NCI-H510A (cell line): ENCODE measurements around the gene SEMA3B.
"Not testable (repeated sequence)": the region's sequence is repeated elsewhere in the genome, so short reads cannot be mapped to it uniquely, and the experiment has no call there.

Source experiments
- DNase-seq: peaks from one replicate; lab custom pipeline; 2025; lab: John Stamatoyannopoulos, UW

Gene SEMA3B

DNA sequence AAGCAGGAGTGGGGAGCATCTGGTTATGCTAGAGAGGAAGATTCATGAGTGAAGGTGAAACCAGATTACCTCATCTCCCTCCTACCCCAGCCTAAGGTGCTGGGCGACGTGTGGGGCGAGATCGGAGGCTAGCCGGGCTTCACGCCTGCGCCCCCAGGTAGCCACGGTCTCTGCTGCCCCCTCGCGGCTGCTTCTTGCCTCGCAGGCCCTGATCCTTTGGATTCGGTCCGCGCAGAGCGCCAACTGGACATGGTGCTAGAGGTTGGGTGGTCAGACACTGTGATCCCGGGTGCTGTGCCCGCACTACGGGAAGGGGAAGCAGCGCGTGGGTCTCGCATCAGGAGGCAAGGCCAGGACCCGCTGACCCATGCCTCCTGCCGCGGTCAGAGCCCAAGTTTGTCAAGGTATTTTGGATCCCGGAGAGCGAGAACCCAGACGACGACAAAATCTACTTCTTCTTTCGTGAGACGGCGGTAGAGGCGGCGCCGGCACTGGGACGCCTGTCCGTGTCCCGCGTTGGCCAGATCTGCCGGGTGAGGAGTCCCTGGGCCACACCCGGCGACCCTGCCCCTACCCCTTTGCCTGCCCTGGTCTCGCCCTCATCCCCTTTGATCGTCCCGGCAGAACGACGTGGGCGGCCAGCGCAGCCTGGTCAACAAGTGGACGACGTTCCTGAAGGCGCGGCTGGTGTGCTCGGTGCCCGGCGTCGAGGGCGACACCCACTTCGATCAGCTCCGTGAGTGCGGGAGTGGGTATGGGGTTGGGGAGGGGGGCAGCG is 4.2 kb downstream of the SEMA3B start:
- DNase-seq = peak; percentile 19

- no peak for DNase-seq
Observed at GRCh38 chr3:50273689-50274065, 4.7 kb downstream of the SEMA3B start.

GRCh38 chr3:50274371-50275104 is 5.6 kb downstream of the SEMA3B start:
- peak; percentile 23 for DNase-seq

DNA sequence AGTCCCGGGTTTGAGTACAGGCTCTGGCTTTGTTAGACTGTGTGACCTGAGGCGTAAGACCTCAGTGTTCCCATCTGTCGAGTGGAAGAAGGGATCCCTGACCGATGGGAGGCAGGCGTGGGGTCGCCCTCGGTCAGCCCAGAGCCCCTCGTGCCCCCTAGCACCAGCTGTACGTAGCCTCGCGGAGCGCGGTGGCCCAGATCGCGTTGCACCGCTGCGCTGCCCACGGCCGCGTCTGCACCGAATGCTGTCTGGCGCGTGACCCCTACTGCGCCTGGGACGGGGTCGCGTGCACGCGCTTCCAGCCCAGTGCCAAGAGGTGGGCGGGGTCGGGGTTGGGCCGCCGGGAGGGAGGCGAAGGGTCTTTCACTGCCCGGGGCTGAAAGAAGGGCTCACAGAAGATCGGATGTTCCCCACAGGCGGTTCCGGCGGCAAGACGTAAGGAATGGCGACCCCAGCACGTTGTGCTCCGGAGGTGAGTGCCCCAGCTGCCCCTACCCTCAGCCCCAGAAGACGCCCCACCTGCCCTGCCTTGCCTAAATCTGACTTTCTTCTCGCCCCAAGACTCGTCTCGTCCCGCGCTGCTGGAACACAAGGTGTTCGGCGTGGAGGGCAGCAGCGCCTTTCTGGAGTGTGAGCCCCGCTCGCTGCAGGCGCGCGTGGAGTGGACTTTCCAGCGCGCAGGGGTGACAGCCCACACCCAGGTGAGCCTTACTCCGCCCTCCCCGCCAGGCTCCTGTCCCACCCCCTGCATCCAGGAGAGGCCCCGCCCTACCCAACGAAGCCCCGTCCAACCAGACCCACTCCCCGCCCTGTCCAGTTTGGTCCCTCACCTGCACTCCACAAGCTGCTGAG is 6.4 kb downstream of the SEMA3B start:
- DNase-seq = no peak

DNA sequence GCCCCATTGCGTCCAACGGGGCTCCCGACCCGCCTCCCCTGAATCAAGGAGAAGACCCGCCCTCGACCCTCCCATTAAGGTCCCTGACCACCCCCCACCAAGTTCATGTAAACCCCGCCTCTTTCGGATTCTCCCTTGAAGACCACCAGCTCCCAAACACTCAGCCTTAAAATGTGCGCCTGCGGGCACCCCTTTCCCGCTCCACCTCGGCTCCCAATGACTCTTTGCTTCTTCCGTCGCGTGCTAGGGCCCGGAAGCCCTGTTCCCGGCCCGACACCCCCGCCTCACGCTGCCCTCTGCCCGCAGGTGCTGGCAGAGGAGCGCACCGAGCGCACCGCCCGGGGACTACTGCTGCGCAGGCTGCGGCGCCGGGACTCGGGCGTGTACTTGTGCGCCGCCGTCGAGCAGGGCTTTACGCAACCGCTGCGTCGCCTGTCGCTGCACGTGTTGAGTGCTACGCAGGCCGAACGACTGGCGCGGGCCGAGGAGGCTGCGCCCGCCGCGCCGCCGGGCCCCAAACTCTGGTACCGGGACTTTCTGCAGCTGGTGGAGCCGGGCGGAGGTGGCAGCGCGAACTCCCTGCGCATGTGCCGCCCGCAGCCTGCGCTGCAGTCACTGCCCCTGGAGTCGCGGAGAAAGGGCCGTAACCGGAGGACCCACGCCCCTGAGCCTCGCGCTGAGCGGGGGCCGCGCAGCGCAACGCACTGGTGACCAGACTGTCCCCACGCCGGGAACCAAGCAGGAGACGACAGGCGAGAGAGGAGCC is 7.2 kb downstream of the SEMA3B start:
- DNase-seq = peak; percentile 52

- no peak for DNase-seq
Observed at GRCh38 chr3:50276762-50277101, 7.8 kb downstream of the SEMA3B start.

DNA sequence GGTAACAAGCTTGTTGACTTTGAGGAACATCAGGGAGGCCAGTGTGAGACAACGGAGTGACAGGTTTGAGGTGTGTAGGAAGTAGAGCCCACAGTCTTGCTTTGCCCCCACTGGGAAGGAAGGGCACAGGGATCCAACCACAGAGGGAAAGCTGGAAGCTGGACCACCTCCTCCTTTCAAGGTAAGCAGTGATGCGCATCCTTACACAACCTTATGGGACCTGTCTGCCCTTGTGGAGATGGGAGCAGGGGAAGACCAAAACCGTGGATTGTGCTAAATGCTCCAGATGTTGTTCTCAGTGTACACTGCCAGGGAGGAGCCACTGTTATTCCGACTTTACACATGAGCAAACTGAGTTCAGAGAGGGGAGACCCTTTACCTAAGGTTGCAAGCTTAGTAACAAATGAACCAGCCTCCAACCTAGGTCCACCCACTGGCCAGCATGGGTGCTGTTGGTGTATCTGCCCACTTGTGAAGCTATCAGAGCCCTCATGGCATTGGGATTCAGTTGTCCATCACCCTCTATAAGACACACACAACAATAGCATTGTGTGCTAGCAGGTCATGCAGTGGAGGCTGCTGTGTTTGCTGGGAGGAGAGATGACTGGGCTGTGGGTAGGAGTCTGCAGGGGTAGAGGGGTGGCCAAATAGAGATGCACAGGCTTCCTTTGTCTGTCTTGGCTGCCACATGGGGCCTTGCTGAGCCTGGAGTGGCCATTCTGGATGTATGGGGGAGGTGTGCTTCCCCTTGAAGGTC is 9.4 kb downstream of the SEMA3B start:
- DNase-seq = no peak

DNA sequence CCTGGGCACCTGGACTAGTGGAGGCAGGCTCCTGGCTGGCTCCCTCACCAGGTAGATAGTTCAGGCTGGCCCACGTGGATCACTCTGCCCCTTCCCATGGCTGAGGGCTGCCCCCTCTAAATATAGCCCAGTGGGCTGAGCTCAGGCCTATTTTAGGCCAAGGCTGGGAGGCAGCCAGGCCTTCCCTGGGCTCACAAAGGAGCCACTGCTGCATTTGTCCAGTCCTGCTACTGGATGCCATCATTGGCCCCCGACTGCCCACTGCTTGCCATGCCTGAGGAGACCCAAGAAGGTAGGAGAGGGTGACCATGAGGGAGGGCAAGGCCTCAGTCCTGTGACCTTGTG is 9.9 kb downstream of the SEMA3B start, which contains the start of gene LSMEM2:
LSMEM2 (plus strand) TSS at position 208 of the 345 bp plus-strand sequence; CDS start at position 235, 27 bp downstream.
- DNase-seq = no peak

GRCh38 chr3:50279255-50280016 is 10.5 kb downstream of the SEMA3B start:
- DNase-seq = no peak

DNA sequence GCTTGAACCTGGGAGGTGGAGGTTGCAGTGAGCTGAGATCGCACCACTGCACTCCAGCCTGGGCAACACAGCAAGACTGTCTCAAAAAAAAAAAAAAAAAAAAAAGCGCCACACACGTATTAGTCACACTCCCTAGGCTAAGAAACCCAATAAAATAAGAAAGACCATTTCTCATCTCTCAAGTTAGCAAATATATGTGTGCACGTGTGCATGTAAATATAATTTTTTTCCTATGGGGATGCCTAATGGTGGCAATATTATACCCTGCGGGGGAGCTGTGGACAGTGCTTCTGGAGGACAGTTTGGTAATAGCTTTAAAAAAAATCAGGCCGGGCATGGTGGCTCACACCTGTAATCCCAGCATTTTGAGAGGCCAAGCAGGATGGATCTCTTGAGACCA is 15.2 kb downstream of the SEMA3B start:
- not testable (repeated sequence) for DNase-seq

DNA sequence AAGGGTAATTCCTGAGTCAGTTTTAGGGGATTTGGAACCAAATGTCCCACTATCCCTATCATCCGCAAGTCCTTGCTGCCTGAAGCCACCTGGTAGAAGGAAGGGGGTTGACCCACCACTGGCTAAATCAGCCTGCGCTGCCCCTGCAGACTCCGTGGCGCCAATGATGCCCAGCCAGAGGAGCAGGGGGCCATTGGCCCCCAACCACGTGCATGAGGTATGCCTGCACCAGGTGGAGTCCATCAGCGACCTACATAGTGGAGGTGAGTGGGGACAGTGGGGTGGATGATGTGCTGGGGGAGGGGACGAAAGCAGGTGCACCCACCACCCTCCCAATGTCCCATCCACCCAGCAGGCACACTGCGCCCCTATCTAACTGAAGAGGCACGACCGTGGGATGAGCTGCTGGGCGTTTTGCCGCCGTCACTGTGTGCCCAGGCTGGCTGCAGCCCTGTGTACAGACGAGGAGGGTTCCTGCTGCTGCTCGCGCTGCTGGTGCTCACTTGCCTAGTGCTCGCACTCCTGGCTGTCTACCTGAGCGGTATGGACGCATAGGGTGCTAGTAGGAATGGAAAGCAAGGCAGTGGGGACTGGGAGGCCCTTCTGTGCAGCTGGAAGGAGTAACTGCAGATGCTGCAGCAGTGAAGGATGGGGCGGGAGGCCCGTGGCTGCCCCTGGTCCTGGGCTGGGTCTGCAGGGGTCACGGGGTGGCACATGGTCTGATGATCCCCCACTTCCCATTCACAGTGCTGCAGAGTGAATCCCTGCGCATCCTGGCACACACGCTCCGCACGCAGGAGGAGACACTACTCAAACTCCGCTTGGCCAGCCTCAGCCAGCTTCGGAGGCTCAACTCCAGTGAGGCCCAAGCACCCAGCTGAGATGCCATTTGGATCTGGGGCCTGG is 17.6 kb downstream of the SEMA3B start:
- no peak for DNase-seq

GRCh38 chr3:50287262-50287661 is 18.3 kb downstream of the SEMA3B start:
- no peak for DNase-seq

DNA sequence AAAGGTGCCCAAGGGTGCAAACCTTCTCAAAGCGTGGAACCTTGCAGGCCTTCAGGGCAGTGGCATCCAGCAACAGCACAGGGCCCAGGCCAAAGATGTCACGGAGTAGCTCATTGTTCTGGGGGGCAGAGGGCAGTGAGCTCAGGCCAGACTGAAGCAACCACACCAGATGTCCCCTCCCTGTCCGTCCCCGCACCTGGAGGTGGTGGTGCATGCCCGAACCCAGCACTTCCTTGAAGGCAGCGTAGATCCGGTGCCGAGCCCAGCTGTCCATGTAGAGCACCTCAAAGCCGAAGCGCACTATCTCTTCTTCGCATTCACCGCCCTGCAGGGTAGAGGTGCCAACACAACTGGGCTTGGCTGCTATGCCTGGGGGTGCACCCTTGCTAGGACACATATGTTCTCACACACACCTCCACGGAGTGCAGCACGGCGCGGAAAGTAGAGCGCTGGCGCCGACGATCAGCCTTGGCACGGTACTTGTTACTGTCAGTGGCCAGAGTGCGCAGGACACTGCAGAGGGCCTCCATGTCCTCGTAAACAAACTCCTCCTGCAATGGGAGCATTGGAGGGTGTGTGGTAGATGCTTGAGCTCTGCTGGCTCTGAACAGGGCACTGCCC is 19.6 kb downstream of the SEMA3B start:
- no peak for DNase-seq

GRCh38 chr3:50289130-50289529 is 20.2 kb downstream of the SEMA3B start:
- no peak for DNase-seq

GRCh38 chr3:50290161-50290641 is 21.3 kb downstream of the SEMA3B start:
- DNase-seq = no peak

DNA sequence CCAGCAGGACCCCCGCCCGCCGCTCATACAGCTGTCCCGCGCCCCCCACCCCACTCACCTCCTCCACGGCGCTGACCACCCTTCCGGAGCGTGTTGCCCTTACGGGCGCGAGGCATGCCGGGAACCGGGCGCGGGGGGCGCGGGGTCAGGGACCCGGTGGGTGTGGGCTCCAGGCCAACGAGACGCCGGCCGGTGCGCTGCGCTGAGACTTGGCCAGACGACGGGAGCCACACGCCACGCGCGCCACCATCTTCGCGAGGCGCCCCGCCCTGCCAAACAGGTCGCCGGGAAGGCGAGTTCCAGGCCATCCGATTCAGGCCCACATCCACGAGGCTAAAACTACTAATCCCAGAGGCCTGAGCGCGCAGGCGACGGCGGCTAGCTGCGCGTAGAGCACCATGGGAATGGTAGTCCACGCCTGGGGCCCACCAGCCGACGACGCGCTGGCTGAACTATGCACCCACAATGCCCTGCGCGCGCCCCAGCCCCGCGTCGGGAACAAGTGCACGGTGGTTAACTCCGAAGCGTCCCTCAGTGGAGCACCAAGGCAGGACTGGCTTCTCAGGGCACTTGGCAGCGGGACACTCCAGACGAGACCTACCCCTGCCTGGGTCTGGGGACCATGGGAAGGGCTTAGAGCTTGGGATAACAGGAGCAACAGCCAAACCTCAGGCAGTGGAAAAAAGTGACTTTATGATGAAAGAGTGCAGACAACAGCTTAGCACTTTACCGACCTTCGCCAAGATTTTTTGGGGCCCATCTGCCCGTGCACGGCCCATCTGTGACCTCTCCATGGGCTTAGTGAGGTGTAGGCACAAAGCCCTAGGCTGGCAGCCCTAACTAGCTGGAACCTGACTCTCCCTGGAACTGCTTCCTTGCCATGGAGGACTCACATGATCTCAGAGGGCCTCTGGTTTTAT is 23.5 kb downstream of the SEMA3B start, which contains the start of gene IFRD2:
IFRD2 (minus strand) TSS at position 271 of the 920 bp plus-strand sequence; CDS start at position 116, 155 bp downstream.
- peak; percentile 86 for DNase-seq

DNA sequence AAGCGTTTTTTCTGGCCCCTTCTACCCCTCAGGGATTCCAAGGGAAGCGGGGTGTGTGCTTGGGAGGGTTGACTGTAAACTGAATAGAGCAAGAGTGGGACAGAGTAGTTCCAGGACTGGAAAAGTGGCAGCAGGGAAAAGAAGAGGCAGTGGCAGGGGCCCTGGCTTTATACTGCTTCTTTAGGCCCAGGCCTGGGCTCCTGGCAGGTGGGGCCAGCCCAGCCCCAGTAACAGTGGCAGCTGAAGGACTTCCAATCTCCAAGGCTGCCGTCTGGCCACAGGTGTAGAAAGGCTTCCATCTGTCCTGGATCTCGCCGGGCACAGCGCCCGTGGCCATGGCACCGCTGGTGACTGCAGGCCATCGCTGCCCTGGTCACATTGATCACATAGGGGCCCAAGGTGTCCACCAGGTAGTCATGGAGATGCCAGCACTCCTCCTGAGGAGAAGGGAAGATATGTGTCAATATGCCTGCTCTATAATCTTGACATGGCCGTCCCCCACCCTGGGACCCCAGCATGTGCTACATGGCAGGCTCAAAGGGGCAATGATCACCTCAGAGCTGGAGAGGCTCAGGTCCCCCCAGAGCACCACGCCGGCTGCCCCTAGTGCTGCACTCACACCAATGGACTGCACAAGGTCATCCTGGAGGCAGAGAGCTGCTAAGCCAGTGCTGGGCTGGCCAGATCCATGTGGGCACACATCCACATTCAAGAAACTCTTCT is 24.3 kb downstream of the SEMA3B start:
- no peak for DNase-seq
